ENCODE results near the gene GAS2L2.

DNA sequence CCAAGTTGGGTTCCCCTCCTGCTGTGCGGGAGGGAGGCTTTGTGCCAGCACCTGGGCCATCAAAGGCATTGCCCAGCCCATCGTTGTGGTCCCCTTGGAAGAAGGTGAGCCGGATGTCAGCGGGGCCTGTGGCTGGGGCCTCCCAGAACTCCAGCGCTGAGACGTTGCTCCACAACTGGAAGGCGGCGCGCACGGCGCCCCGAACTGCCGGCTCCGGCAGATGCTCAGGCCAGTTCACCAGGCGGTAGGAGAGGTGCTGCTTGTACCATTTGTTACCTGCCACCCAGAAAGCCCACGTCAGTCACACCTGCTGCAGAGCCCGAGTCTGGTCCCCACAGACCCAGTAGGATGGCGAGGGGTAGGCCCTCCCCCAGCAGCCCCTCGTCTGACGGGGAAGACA, 20.1 kb upstream of the GAS2L2 start:
- TF ChIP-seq CTCF (conservative IDR thresholded peaks at IDR 0.05; ENCODE audit: low read depth in 2 of 2): no peak
- no peak for TF ChIP-seq REST (IDR thresholded peaks at IDR 0.05; ENCODE audit: unreplicated experiment)
- no peak for TF ChIP-seq POLR2AphosphoS5 (IDR thresholded peaks at IDR 0.05; ENCODE audit: low read depth)
- TF ChIP-seq CREB1 (CRISPR knock-in tag; IDR thresholded peaks at IDR 0.05; ENCODE audit: low read depth): no peak
- TF ChIP-seq EZH2 (IDR thresholded peaks at IDR 0.05; ENCODE audit: low read depth, unreplicated experiment): no peak
- no peak for TF ChIP-seq EZH2phosphoT487 (IDR thresholded peaks at IDR 0.05; ENCODE audit: unreplicated experiment)
- no peak for TF ChIP-seq ZNF331 (CRISPR knock-in tag; IDR thresholded peaks at IDR 0.05; ENCODE audit: low read depth)
- TF ChIP-seq ZNF114 (CRISPR knock-in tag; IDR thresholded peaks at IDR 0.05): no peak
- TF ChIP-seq ETS1 (IDR thresholded peaks at IDR 0.05): no peak
- TF ChIP-seq JUNB (IDR thresholded peaks at IDR 0.05; ENCODE audit: unreplicated experiment): no peak

Measured in GM23338 (cell line).